Loucy (cell line): Measurements from ENCODE around the gene FOXC1.

Experiments
- EZH2phosphoT487 ChIP-seq: fragments of 200-600 bp; IDR thresholded peaks from 2 replicates; pipeline ENCODE4 v1.6.1; 2018; ENCODE audit warnings: antibody characterized with exemption, mild to moderate bottlenecking, moderate library complexity, borderline replicate concordance
- TF ChIP-seq, protein P1 (sequence below): fragments of 200-600 bp; sonication (generic); conservative IDR thresholded peaks from 2 replicates; pipeline ENCODE4 v1.5.1; 2014; ENCODE audit warnings: mild to moderate bottlenecking, antibody characterized with exemption, low read length

GRCh38 chr6:1585669-1586049, 24.1 kb upstream of the FOXC1 start:
- TF ChIP-seq, protein P1, sequence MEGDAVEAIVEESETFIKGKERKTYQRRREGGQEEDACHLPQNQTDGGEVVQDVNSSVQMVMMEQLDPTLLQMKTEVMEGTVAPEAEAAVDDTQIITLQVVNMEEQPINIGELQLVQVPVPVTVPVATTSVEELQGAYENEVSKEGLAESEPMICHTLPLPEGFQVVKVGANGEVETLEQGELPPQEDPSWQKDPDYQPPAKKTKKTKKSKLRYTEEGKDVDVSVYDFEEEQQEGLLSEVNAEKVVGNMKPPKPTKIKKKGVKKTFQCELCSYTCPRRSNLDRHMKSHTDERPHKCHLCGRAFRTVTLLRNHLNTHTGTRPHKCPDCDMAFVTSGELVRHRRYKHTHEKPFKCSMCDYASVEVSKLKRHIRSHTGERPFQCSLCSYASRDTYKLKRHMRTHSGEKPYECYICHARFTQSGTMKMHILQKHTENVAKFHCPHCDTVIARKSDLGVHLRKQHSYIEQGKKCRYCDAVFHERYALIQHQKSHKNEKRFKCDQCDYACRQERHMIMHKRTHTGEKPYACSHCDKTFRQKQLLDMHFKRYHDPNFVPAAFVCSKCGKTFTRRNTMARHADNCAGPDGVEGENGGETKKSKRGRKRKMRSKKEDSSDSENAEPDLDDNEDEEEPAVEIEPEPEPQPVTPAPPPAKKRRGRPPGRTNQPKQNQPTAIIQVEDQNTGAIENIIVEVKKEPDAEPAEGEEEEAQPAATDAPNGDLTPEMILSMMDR: no peak
- TF ChIP-seq EZH2phosphoT487: no peak
